Stomach (tissue), 4 donors: ENCODE data around the gene TMEM33.

Experiments
- POLR2A ChIP-seq, 4 donors: fragments of 450-650 bp; IDR thresholded peaks; one replicate each; pipeline ENCODE4 v1.6.1; 2016; ENCODE audit warnings: antibody characterized with exemption in 4 of 4, control low read depth in 2 of 4, mild to moderate bottlenecking in 1 of 4, moderate library complexity in 1 of 4
- POLR2AphosphoS5 ChIP-seq, 3 donors: sonication (generic); formaldehyde crosslinking; IDR thresholded peaks; one replicate each; pipeline ENCODE4 v1.6.1; 2016; ENCODE audit warnings: antibody characterized with exemption in 3 of 3
- TF ChIP-seq, protein P1 (sequence below), 7 experiments: fragments of 450-650 bp in 4 of 7; fragments of 200-600 bp in 3 of 7; sonication (generic) in 3 of 7; IDR thresholded peaks; one replicate each; pipeline ENCODE4 v1.5.1; 2016 to 2019; ENCODE audit warnings: antibody characterized with exemption in 7 of 7, control low read depth in 2 of 7, mild to moderate bottlenecking in 1 of 7

DNA sequence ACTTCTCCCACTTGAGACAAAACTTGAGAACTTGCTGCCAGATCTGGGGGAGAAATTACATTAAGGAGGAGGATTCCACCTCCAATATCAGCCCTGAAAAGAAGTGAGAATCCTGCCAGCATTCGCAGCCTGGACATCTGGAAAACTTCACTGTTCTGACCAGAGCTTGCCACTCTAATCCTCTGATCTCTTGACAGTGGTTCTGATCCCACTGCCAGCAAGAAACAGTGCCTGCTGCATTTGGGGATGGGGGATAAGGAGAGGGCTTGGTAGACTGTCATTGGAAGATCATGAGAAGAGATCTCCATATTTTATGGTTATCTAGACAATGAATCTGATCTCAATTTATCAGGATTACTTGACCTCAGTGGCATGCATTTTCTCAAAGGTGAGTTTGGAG, 49.8 kb upstream of the TMEM33 start:
- TF ChIP-seq POLR2A (IDR thresholded peaks at IDR 0.05) (no peak), POLR2AphosphoS5 (IDR thresholded peaks at IDR 0.05) (no peak)
- TF ChIP-seq, protein P1, sequence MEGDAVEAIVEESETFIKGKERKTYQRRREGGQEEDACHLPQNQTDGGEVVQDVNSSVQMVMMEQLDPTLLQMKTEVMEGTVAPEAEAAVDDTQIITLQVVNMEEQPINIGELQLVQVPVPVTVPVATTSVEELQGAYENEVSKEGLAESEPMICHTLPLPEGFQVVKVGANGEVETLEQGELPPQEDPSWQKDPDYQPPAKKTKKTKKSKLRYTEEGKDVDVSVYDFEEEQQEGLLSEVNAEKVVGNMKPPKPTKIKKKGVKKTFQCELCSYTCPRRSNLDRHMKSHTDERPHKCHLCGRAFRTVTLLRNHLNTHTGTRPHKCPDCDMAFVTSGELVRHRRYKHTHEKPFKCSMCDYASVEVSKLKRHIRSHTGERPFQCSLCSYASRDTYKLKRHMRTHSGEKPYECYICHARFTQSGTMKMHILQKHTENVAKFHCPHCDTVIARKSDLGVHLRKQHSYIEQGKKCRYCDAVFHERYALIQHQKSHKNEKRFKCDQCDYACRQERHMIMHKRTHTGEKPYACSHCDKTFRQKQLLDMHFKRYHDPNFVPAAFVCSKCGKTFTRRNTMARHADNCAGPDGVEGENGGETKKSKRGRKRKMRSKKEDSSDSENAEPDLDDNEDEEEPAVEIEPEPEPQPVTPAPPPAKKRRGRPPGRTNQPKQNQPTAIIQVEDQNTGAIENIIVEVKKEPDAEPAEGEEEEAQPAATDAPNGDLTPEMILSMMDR (IDR thresholded peaks at IDR 0.05) = no peak
